Measurements from ENCODE around the gene RBPJ.
A peak's percentile ranks its signal among the peaks of the same experiment; 100 is the strongest.
"Not testable (repeated sequence)": the region's sequence is repeated elsewhere in the genome, so short reads cannot be mapped to it uniquely, and the experiment has no call there.

RBPJ gene

GRCh38 chr4:26302031-26302899 is 18.5 kb upstream of the RBPJ start:
- H3K36me3 ChIP-seq (ENCODE audit: control insufficient read depth in 2 of 2, insufficient read depth in 2 of 2, low read length in 2 of 2), result no peaks in the 10 kb centered on the region
- no peak overlapping the region for H3K9ac ChIP-seq (ENCODE audit: low read depth in 1 of 2, low read length in 2 of 2)
- no peaks in the 10 kb centered on the region for H3K4me1 ChIP-seq (ENCODE audit: control insufficient read depth in 2 of 2, insufficient read depth in 2 of 2, low read length in 2 of 2)
- H3K27me3 ChIP-seq (ENCODE audit: control insufficient read depth in 2 of 2, insufficient read depth in 2 of 2, low read length in 2 of 2), result no peaks in the 10 kb centered on the region
- H3K4me3 ChIP-seq (ENCODE audit: low read length in 2 of 2), result no peak overlapping the region
- no peaks in the 10 kb centered on the region for H3K9me3 ChIP-seq (ENCODE audit: control insufficient read depth in 2 of 2, low read length in 2 of 2)
- no peak overlapping the region for H3K27ac ChIP-seq (ENCODE audit: low read depth in 2 of 2, low read length in 2 of 2)

GRCh38 chr4:26303008-26303407 is 17.8 kb upstream of the RBPJ start:
- Histone ChIP-seq H3K9ac (ENCODE audit: low read depth in 1 of 2, low read length in 2 of 2) (no peak overlapping the region), H3K36me3 (ENCODE audit: control insufficient read depth in 2 of 2, insufficient read depth in 2 of 2, low read length in 2 of 2) (no peaks in the 10 kb centered on the region), H3K27me3 (ENCODE audit: control insufficient read depth in 2 of 2, insufficient read depth in 2 of 2, low read length in 2 of 2) (no peaks in the 10 kb centered on the region), H3K4me3 (ENCODE audit: low read length in 2 of 2) (no peak overlapping the region), H3K9me3 (ENCODE audit: control insufficient read depth in 2 of 2, low read length in 2 of 2) (no peaks in the 10 kb centered on the region), H3K4me1 (ENCODE audit: control insufficient read depth in 2 of 2, insufficient read depth in 2 of 2, low read length in 2 of 2) (no peaks in the 10 kb centered on the region), H3K27ac (ENCODE audit: low read depth in 2 of 2, low read length in 2 of 2) (no peak overlapping the region)

GRCh38 chr4:26307037-26307800 is 13.6 kb upstream of the RBPJ start:
- no peaks in the 10 kb centered on the region for H3K9me3 ChIP-seq (ENCODE audit: control insufficient read depth in 2 of 2, low read length in 2 of 2)
- no peaks in the 10 kb centered on the region for H3K27me3 ChIP-seq (ENCODE audit: control insufficient read depth in 2 of 2, insufficient read depth in 2 of 2, low read length in 2 of 2)
- no peak overlapping the region for H3K27ac ChIP-seq (ENCODE audit: low read depth in 2 of 2, low read length in 2 of 2)
- no peak overlapping the region for H3K9ac ChIP-seq (ENCODE audit: low read depth in 1 of 2, low read length in 2 of 2)
- no peaks in the 10 kb centered on the region for H3K4me1 ChIP-seq (ENCODE audit: control insufficient read depth in 2 of 2, insufficient read depth in 2 of 2, low read length in 2 of 2)
- H3K4me3 ChIP-seq (ENCODE audit: low read length in 2 of 2), result no peak overlapping the region
- H3K36me3 ChIP-seq (ENCODE audit: control insufficient read depth in 2 of 2, insufficient read depth in 2 of 2, low read length in 2 of 2), result no peaks in the 10 kb centered on the region

- Histone ChIP-seq H3K36me3 (ENCODE audit: control insufficient read depth in 2 of 2, insufficient read depth in 2 of 2, low read length in 2 of 2) (no peaks in the 10 kb centered on the region), H3K9ac (ENCODE audit: low read depth in 1 of 2, low read length in 2 of 2) (no peak overlapping the region), H3K27me3 (ENCODE audit: control insufficient read depth in 2 of 2, insufficient read depth in 2 of 2, low read length in 2 of 2) (no peaks in the 10 kb centered on the region), H3K4me1 (ENCODE audit: control insufficient read depth in 2 of 2, insufficient read depth in 2 of 2, low read length in 2 of 2) (no peaks in the 10 kb centered on the region), H3K4me3 (ENCODE audit: low read length in 2 of 2) (no peak overlapping the region), H3K27ac (ENCODE audit: low read depth in 2 of 2, low read length in 2 of 2) (no peak overlapping the region), H3K9me3 (ENCODE audit: control insufficient read depth in 2 of 2, low read length in 2 of 2) (no peaks in the 10 kb centered on the region)
Measured at GRCh38 chr4:26308568-26308967, 12.2 kb upstream of the RBPJ start.

GRCh38 chr4:26310264-26310663 is 10.6 kb upstream of the RBPJ start:
- no peaks in the 10 kb centered on the region for H3K36me3 ChIP-seq (ENCODE audit: control insufficient read depth in 2 of 2, insufficient read depth in 2 of 2, low read length in 2 of 2)
- H3K4me3 ChIP-seq (ENCODE audit: low read length in 2 of 2), result no peak overlapping the region
- no peaks in the 10 kb centered on the region for H3K9me3 ChIP-seq (ENCODE audit: control insufficient read depth in 2 of 2, low read length in 2 of 2)
- H3K9ac ChIP-seq (ENCODE audit: low read depth in 1 of 2, low read length in 2 of 2), result no peak overlapping the region
- no peaks in the 10 kb centered on the region for H3K4me1 ChIP-seq (ENCODE audit: control insufficient read depth in 2 of 2, insufficient read depth in 2 of 2, low read length in 2 of 2)
- no peak overlapping the region for H3K27ac ChIP-seq (ENCODE audit: low read depth in 2 of 2, low read length in 2 of 2)
- no peaks in the 10 kb centered on the region for H3K27me3 ChIP-seq (ENCODE audit: control insufficient read depth in 2 of 2, insufficient read depth in 2 of 2, low read length in 2 of 2)

- Histone ChIP-seq H3K9me3 (ENCODE audit: control insufficient read depth in 2 of 2, low read length in 2 of 2) (no peaks in the 10 kb centered on the region), H3K36me3 (ENCODE audit: control insufficient read depth in 2 of 2, insufficient read depth in 2 of 2, low read length in 2 of 2) (no peaks in the 10 kb centered on the region), H3K27ac (ENCODE audit: low read depth in 2 of 2, low read length in 2 of 2) (no peak overlapping the region)
Measured at GRCh38 chr4:26311633-26312032, 9.2 kb upstream of the RBPJ start.

GRCh38 chr4:26315316-26315932 is 5.4 kb upstream of the RBPJ start:
- not testable (repeated sequence) for H3K4me3 ChIP-seq (ENCODE audit: low read length in 2 of 2); H3K27ac ChIP-seq (ENCODE audit: low read depth in 2 of 2, low read length in 2 of 2); H3K4me1 ChIP-seq (ENCODE audit: control insufficient read depth in 2 of 2, insufficient read depth in 2 of 2, low read length in 2 of 2); H3K9ac ChIP-seq (ENCODE audit: low read depth in 1 of 2, low read length in 2 of 2); H3K27me3 ChIP-seq (ENCODE audit: control insufficient read depth in 2 of 2, insufficient read depth in 2 of 2, low read length in 2 of 2); H3K9me3 ChIP-seq (ENCODE audit: control insufficient read depth in 2 of 2, low read length in 2 of 2); H3K36me3 ChIP-seq (ENCODE audit: control insufficient read depth in 2 of 2, insufficient read depth in 2 of 2, low read length in 2 of 2)

More at GRCh38 chr4:26311633-26312032, 9.2 kb upstream of the RBPJ start:
- Histone ChIP-seq H3K27me3 (ENCODE audit: control insufficient read depth in 2 of 2, insufficient read depth in 2 of 2, low read length in 2 of 2) (no peaks in the 10 kb centered on the region), H3K9ac (ENCODE audit: low read depth in 1 of 2, low read length in 2 of 2) (no peak overlapping the region), H3K4me3 (ENCODE audit: low read length in 2 of 2) (no peak overlapping the region), H3K4me1 (ENCODE audit: control insufficient read depth in 2 of 2, insufficient read depth in 2 of 2, low read length in 2 of 2) (no peaks in the 10 kb centered on the region)

- Histone ChIP-seq H3K9ac (ENCODE audit: low read depth in 1 of 2, low read length in 2 of 2) (no peak overlapping the region), H3K4me3 (ENCODE audit: low read length in 2 of 2) (no peak overlapping the region), H3K36me3 (ENCODE audit: control insufficient read depth in 2 of 2, insufficient read depth in 2 of 2, low read length in 2 of 2) (no peaks in the 10 kb centered on the region), H3K27me3 (ENCODE audit: control insufficient read depth in 2 of 2, insufficient read depth in 2 of 2, low read length in 2 of 2) (no peaks in the 10 kb centered on the region), H3K4me1 (ENCODE audit: control insufficient read depth in 2 of 2, insufficient read depth in 2 of 2, low read length in 2 of 2) (peaks cover 0 to 9% of the 10 kb centered on the region in 2 donors), H3K27ac (ENCODE audit: low read depth in 2 of 2, low read length in 2 of 2) (no peak overlapping the region), H3K9me3 (ENCODE audit: control insufficient read depth in 2 of 2, low read length in 2 of 2) (no peaks in the 10 kb centered on the region)
Measured at GRCh38 chr4:26317766-26318165, 3.0 kb upstream of the RBPJ start.

- Histone ChIP-seq H3K9me3 (ENCODE audit: control insufficient read depth in 2 of 2, low read length in 2 of 2) (no peaks in the 10 kb centered on the region), H3K9ac (ENCODE audit: low read depth in 1 of 2, low read length in 2 of 2) (peak overlapping the region; percentile 85 to 89), H3K27me3 (ENCODE audit: control insufficient read depth in 2 of 2, insufficient read depth in 2 of 2, low read length in 2 of 2) (no peaks in the 10 kb centered on the region)
Measured at GRCh38 chr4:26319467-26319948, 1.3 kb upstream of the RBPJ start.

More at GRCh38 chr4:26319467-26319948, 1.3 kb upstream of the RBPJ start:
- H3K27ac ChIP-seq (ENCODE audit: low read depth in 2 of 2, low read length in 2 of 2), result peak overlapping the region; percentile 96
- no peaks in the 10 kb centered on the region for H3K36me3 ChIP-seq (ENCODE audit: control insufficient read depth in 2 of 2, insufficient read depth in 2 of 2, low read length in 2 of 2)
- peaks cover 0 to 16% of the 10 kb centered on the region in 2 donors for H3K4me1 ChIP-seq (ENCODE audit: control insufficient read depth in 2 of 2, insufficient read depth in 2 of 2, low read length in 2 of 2)
- H3K4me3 ChIP-seq (ENCODE audit: low read length in 2 of 2), result peak overlapping the region; percentile 91 to 97

Measured in mucosa of rectum (tissue), 2 donors.